OCI-LY3 (cell line): ENCODE results near the gene SMTN.

Source experiments
- H2AFZ ChIP-seq: fragments of 200-600, 300-600 bp; shearing (Covaris generic); 2 replicates; pipeline ENCODE4 v1.6.0; 2014; ENCODE audit warnings: antibody characterized with exemption, low read depth, low read length
- H3K27ac ChIP-seq: fragments of 200-600, 300-600 bp; sonication (generic); 2 replicates; pipeline ENCODE4 v1.5.1; 2014; ENCODE audit warnings: mild to moderate bottlenecking, low read length, moderate library complexity, mixed read lengths
- H3K27me3 ChIP-seq: fragments of 200-600, 300-600 bp; sonication (generic); 2 replicates; pipeline ENCODE4 v1.6.1; 2014; ENCODE audit warnings: low read depth, low read length, mixed read lengths
- H3K36me3 ChIP-seq: fragments of 200-600, 300-600 bp; sonication (generic); replicated peaks from 2 replicates; pipeline ENCODE3; 2014; ENCODE audit warnings: low read depth, low read length, mixed read lengths
- H3K4me1 ChIP-seq: fragments of 300-600, 200-600 bp; sonication (generic); 2 replicates; pipeline ENCODE4 v1.6.1; 2014; ENCODE audit warnings: low read length, mixed read lengths
- H3K4me2 ChIP-seq: fragments of 200-600, 300-600 bp; sonication (generic); 2 replicates; pipeline ENCODE4 v1.6.1; 2014; ENCODE audit warnings: low read length, mixed read lengths
- H3K4me3 ChIP-seq: fragments of 300-600, 200-600 bp; sonication (generic); 2 replicates; pipeline ENCODE4 v1.5.1; 2014; ENCODE audit warnings: antibody characterized with exemption, mild to moderate bottlenecking, low read length, moderate library complexity
- H3K79me2 ChIP-seq: fragments of 300-600, 200-600 bp; shearing (Covaris generic); 2 replicates; pipeline ENCODE4 v1.6.1; 2014; ENCODE audit warnings: mild to moderate bottlenecking, low read length, mixed read lengths
- H3K9ac ChIP-seq: fragments of 300-600, 200-600 bp; shearing (Covaris generic); 2 replicates; pipeline ENCODE4 v1.6.0; 2014; ENCODE audit warnings: mild to moderate bottlenecking, low read length, moderate library complexity
- H3K9me3 ChIP-seq: fragments of 200-600, 300-600 bp; shearing (Covaris generic); 2 replicates; pipeline ENCODE4 v1.6.1; 2014; ENCODE audit warnings: low read length, mixed read lengths; ENCODE audit not compliant: insufficient read depth
- H4K20me1 ChIP-seq: fragments of 200-600, 300-600 bp; sonication (generic); 2 replicates; pipeline ENCODE4 v1.6.1; 2016; ENCODE audit warnings: low read length, mixed read lengths; ENCODE audit not compliant: insufficient read depth
- EZH2phosphoT487 ChIP-seq: fragments of 200-600 bp; shearing (Covaris generic); IDR thresholded peaks from 2 replicates; pipeline ENCODE4 v1.6.1; 2018; ENCODE audit warnings: antibody characterized with exemption, mixed run types, low read depth
- TF ChIP-seq, protein P1 (sequence below): fragments of 200-600, 300-600 bp; sonication (generic); IDR thresholded peaks from 2 replicates; pipeline ENCODE4 v1.5.1; 2014; ENCODE audit warnings: antibody characterized with exemption, low read length, low read depth

Gene SMTN

DNA sequence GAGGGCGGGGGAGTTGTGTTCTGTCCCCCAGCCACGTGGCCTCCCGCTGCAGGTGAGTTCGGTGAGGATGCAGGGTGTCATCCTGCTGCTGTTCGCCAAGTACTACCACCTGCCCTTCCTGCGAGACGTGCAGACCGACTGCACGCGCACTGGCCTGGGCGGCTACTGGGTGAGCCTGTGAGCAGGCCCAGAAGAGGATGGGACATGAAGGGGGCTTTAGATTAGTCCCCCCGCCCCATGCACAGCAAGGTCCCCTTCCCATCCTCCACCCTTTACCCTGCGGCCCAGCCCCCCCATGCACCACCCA, 45.7 kb downstream of the SMTN start:
- Histone ChIP-seq H3K36me3 (no peaks in the 10 kb centered on the region), H3K79me2 (no peaks in the 10 kb centered on the region), H3K9ac (no peak overlapping the region), H3K4me3 (no peak overlapping the region), H3K9me3 (no peaks in the 10 kb centered on the region), H4K20me1 (no peaks in the 10 kb centered on the region), H3K27me3 (no peaks in the 10 kb centered on the region), H3K27ac (no peak overlapping the region), H3K4me1 (peaks cover 6% of the 10 kb centered on the region; the same call in 1 of the 2 replicates), H3K4me2 (no peak overlapping the region), H2AFZ (no peak overlapping the region)
- TF ChIP-seq EZH2phosphoT487 = no peak

DNA sequence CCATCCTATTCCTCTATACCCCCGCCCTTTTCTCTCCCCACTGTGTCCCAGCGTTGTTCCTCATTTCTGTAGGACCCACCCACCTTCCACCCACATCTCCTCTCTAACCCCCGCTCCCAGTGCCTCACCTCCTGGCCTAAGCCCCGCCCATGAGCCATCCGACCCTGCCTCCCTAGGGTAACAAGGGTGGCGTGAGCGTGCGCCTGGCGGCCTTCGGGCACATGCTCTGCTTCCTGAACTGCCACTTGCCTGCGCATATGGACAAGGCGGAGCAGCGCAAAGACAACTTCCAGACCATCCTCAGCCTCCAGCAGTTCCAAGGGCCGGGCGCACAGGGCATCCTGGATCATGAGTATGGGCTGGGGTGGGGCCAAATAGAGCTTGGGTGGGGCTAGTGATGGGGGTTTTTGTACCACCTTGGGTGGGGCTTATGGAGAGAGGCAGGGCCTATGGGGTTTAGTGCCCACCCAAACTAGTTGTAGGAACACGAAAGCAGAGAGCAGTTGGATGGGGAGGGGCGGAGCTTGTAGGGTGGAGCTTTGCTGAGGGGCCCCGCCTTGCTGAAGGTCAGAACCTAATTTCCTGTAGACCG, 46.2 kb downstream of the SMTN start:
- H3K27ac ChIP-seq = no peak overlapping the region
- H3K27me3 ChIP-seq = no peaks in the 10 kb centered on the region
- H3K9ac ChIP-seq = no peak overlapping the region
- peaks cover 6% of the 10 kb centered on the region; the same call in 1 of the 2 replicates for H3K4me1 ChIP-seq
- H3K36me3 ChIP-seq = no peaks in the 10 kb centered on the region
- H3K9me3 ChIP-seq = no peaks in the 10 kb centered on the region
- H3K4me3 ChIP-seq = peak overlapping the region; percentile 12; the same call in 1 of the 2 replicates
- no peak for TF ChIP-seq EZH2phosphoT487
- TF ChIP-seq, protein P1, sequence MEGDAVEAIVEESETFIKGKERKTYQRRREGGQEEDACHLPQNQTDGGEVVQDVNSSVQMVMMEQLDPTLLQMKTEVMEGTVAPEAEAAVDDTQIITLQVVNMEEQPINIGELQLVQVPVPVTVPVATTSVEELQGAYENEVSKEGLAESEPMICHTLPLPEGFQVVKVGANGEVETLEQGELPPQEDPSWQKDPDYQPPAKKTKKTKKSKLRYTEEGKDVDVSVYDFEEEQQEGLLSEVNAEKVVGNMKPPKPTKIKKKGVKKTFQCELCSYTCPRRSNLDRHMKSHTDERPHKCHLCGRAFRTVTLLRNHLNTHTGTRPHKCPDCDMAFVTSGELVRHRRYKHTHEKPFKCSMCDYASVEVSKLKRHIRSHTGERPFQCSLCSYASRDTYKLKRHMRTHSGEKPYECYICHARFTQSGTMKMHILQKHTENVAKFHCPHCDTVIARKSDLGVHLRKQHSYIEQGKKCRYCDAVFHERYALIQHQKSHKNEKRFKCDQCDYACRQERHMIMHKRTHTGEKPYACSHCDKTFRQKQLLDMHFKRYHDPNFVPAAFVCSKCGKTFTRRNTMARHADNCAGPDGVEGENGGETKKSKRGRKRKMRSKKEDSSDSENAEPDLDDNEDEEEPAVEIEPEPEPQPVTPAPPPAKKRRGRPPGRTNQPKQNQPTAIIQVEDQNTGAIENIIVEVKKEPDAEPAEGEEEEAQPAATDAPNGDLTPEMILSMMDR = no peak
- no peaks in the 10 kb centered on the region for H3K79me2 ChIP-seq
- peak overlapping the region; percentile 68; the same call in 1 of the 2 replicates for H2AFZ ChIP-seq
- H3K4me2 ChIP-seq = peak overlapping the region; percentile 35
- no peaks in the 10 kb centered on the region for H4K20me1 ChIP-seq

DNA sequence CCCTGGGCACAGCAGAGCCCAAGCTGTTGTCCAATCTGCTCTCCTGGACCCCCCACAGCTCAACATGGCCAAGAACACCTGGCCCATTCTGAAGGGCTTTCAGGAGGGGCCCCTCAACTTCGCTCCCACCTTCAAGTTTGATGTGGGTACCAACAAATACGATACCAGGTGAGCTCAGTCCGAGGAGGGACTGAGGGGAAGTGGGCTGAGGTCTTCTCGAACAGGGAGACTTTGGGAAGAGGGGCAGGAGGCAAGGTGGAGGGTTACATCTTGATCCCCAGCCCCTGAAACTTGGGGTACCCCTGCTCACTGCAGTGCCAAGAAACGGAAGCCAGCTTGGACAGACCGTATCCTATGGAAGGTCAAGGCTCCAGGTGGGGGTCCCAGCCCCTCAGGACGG, 47.0 kb downstream of the SMTN start:
- H3K27ac ChIP-seq = no peak overlapping the region
- H3K4me1 ChIP-seq = peaks cover 6% of the 10 kb centered on the region; the same call in 1 of the 2 replicates
- H3K9me3 ChIP-seq = no peaks in the 10 kb centered on the region
- TF ChIP-seq, protein P1 = no peak
- no peaks in the 10 kb centered on the region for H4K20me1 ChIP-seq
- no peak overlapping the region for H3K4me3 ChIP-seq
- H3K4me2 ChIP-seq = peak overlapping the region; percentile 35; the same call in 1 of the 2 replicates
- peak overlapping the region; percentile 68; the same call in 1 of the 2 replicates for H2AFZ ChIP-seq
- H3K79me2 ChIP-seq = no peaks in the 10 kb centered on the region
- no peaks in the 10 kb centered on the region for H3K36me3 ChIP-seq
- no peak overlapping the region for H3K9ac ChIP-seq
- H3K27me3 ChIP-seq = no peaks in the 10 kb centered on the region

DNA sequence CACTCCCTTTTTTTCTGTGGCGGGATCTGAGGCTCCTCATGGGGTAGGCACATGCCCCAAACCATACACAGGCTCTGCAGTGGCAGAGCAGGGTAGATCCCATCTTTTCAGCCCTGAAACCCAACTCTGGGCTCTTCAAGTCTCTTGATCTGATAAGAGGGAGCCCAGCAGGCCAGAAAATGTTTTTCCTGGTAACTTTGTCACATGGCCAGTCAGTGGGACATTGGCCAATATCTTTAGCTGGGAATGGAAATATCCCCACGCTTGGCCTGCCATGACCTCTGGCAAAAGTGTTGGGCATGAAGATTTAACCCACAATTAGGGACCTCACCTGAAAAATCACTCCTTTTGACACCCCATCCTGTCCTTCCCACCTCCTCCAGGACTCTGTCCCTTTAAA, 49.8 kb downstream of the SMTN start:
- Histone ChIP-seq H3K36me3 (no peaks in the 10 kb centered on the region), H3K9ac (no peak overlapping the region)

More for the DNA sequence above, 49.8 kb downstream of the SMTN start:
- Histone ChIP-seq H4K20me1 (no peaks in the 10 kb centered on the region), H2AFZ (no peak overlapping the region), H3K27ac (no peak overlapping the region), H3K4me2 (no peak overlapping the region), H3K4me1 (peaks cover 6% of the 10 kb centered on the region; the same call in 1 of the 2 replicates), H3K4me3 (no peak overlapping the region), H3K27me3 (no peaks in the 10 kb centered on the region), H3K79me2 (no peaks in the 10 kb centered on the region), H3K9me3 (no peaks in the 10 kb centered on the region)
- TF ChIP-seq, protein P1 = no peak
